HG02884 (cell line): ENCODE data around the gene ELAPOR1.

ENCODE experiments used
- ATAC-seq: cut with Tn5 transposase; IDR thresholded peaks from one replicate; pipeline ENCODE4 v1.9.1; 2021; ENCODE audit warnings: mild to moderate bottlenecking, moderate library complexity; ENCODE audit not compliant: unreplicated experiment

The ELAPOR1 gene

DNA sequence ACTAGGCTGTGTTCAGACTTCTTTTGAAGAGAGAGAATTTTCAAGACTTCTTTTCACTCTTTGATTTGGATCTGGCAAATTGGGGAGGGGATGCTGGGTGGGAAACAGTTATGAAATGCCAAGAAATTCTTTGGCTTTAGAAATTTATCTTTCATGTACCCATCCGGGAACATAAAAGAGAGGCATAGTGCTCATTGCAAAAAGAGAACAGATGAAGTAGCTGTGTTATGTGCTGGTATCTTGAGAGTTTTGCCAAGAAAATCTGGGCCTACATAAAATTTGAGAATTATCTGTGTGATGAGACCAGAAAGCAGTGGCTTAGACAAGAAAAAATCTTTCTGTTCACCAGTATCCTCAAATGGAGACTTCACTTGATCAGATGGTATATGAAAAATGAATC, 19.0 kb upstream of the ELAPOR1 start:
- ATAC-seq: no peak

DNA sequence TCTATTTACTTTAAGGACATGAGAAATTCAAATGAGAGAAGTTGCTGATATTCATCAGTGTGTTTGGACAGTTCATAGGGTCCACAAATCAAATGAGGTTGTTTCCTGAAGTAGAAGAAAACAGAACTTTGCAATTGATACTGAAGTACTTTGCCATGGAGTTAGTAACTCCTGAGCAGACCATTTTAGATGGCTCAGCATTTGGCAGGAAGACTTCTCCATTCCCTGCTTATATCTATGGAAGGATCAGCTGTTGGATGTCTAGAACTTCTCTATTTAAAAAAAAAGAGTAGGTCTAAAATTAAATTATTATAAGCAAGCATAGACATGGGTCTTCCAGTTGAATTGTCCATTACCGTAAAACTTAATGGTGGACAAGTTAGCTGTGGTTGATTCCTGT, 18.3 kb upstream of the ELAPOR1 start:
- ATAC-seq: no peak

DNA sequence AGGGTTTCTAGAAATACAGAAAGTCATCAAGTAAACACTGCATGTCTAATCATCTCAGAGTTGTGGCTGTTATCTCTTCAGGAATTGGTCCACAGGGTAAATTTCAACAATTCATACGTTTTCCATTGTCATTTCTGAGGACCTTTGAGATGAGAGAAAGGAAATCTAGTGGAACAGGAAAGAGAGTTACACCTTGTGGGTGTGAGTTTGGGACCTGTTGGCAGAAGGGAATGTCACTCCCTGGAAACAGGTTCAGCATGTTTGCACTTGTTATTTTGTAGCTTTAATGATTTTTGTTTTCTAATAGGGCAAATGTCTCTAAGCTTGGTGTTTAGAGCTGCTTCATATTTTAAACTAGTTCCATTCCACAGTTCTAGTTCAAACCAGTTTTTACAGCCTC, 17.8 kb upstream of the ELAPOR1 start:
- ATAC-seq: no peak

DNA sequence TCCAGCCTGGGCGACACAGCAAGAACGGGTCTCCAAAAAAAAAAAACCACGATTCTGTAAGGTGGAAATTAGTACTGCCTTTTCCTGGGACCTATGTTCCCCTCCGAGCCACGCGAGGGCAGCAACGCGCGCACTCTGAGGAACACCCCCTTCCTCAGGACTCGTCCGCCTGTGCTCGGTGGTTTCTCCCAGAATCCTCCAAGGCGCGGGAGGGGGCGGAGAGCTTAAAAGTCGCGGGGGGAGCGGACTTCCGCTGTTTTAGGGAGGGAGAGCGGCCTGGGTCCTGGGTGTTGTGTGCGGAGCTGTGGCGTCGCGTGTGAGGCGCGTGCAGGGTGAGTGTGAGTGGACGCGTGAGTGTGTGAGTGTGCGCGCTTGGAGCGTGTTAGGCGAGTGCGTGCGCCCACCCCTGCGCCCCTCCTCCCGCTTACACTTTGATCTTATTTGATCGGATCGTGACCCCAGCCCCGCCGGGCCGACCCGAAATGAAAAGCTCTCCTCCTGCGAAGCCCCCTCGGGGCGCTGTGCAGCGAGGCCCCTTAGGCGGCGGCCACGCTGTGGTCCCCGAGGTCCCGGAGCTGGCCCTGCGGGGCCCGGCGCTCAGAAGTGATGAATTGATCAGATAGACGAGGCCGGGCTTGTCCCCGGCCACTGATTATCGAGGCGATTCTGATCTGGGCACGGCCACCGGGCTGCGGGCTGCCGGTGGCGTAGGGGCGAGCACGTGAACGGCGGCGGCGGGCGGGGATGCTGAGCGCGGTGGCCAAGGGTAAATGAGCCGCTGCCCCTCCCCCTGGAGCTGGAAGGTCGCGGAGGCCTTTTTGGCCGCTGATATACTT, 13.8 kb upstream of the ELAPOR1 start:
- peak; percentile 82 for ATAC-seq

DNA sequence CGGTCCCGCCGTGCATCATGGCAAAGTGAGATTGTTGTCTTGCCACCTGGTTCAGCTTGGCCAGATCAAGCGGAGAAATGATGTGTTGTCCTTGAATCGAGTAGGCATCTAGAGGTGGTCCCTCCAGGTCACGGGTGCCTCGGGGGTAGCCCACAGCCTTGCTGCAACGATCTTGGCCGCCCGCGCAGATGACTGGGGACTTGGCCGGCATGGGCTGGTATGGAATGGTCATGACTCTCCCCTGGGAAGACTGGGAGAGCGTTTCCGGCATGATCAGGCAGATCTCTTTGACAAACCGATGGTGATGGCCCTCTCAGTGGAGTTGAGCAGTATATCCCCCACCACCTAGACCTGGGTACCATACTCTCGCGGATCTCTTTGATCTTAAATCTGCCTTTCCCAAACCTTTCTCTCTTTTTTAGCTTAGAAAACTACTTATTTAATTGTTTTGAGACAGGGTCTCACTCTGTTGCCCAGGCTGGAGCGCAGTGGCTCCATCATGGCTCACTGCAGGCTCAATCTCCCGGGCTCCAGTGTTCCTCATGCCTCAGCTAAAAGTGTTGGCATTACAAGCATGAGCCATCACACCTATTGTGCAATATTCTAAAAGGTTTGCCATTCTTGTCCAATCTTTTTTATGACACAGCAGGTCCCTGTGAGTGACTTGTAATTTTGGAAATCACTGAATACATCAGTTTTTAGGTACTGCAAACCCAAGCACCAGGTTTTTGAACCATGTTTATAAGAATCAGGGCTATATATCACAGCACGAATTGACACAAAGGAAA, 9.4 kb upstream of the ELAPOR1 start:
- ATAC-seq: no peak

DNA sequence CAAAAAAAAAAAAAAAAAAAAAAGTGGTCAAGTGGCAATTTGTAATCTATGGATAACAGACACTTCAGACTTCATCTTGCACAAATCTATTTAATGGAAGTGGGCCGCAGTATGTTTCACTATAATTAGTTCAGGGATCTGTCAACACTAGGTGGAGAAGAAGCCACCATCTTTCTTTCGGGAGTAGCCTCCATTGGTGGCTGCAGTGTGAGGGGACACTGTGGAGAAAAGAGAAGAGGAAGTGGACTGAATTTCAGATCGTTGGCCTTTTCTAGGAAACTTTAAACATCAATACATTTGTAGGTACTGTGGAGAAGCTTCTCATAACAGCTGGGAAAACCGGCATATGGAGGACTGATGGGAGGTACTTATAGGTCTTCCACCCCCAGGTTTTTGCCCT, 8.0 kb upstream of the ELAPOR1 start:
- ATAC-seq: no peak

DNA sequence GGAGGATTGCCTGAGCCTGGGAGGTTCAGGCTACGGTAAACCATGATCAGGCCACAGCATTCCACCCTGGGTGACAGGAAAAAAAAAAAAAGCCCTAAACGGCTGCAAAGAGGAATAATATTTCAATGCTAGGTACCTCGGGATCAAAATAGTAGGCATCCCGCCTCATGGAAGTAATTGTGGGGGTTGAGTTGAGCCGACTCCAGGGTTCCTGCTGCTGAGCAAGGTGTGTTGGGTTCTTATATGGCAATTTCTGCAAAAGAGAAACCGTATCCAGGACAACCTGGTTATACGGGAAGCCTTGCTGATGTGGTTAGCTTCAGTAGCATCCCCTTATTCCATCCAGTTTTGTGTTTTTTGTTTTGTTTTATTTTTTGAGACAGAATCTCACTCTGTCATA, 6.1 kb upstream of the ELAPOR1 start:
- no peak for ATAC-seq

DNA sequence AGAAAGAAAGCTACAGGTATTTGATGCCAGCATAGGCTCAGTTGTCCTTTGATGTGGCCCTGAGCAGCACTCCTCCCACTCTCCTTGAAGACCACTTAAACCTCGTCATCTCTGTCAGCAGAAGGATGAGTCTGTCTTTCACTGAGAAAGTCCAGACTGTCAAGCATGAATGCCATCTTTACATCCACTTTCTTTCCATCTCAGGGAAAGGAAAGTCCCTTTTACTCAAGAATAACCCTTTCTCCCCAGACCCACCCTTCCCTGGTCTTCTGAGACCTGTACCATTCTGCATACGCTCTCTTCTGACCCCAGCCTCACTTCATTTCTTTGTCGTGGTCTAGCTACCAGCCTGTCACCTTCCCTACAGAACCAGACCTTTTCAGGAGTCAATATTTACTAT, 4.0 kb upstream of the ELAPOR1 start:
- no peak for ATAC-seq

DNA sequence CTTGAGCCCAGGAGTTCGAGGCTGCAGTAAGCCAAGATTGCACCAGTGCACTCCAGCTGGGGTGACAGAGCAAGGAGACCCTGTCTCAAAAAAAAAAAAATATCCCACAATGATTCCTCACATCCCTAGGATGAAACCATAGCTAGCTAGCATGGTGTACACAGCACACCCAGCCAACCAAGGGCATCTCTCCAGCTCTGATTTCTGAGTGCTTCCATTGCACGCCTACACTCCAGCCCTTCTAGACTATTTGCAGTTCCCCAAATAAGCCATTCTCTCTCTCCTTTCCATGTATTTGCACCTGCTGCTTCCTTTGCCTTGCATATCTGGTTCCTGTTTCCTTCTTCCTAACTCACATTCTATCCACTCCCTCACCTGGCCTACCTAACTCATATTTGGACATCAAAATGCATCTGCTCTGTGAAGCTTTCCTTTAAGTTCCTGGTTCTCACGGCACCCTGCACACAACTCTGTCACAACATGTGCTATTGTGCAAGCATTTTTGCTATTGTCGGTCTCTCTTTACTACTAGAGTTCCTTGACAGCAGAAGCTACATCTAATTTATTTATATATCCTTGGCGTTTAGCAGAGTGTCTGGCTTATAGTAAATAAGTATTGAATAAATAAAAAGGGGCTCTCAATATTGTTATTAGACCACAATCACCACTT, 2.4 kb upstream of the ELAPOR1 start:
- ATAC-seq: no peak

DNA sequence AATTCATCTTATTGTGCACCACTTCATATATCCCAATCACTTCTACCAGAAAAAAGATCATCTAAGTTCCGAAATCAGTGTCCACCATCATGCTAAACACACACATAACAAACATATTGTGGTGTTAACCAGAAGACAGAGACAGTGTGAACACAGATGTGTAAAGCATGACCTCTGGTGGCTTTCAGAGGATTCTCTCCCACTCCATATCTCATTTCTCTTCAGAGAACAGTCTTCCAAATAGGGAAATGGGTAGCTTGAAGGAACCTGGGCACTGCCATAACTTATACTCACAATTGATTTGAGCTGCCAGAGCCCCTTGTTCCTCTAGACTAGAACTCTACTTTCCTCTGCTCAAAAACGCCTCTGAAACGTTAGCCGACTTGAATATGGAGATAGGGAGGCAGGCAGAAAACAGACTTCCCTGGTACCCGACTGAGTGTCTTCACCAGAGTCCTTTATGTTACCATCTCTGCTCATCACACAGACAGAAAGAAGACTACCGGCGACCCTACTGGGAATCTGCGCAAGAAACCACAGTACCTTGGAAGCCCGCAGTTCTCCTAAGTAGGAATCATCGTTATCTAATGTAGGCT, 1.8 kb upstream of the ELAPOR1 start:
- no peak for ATAC-seq

DNA sequence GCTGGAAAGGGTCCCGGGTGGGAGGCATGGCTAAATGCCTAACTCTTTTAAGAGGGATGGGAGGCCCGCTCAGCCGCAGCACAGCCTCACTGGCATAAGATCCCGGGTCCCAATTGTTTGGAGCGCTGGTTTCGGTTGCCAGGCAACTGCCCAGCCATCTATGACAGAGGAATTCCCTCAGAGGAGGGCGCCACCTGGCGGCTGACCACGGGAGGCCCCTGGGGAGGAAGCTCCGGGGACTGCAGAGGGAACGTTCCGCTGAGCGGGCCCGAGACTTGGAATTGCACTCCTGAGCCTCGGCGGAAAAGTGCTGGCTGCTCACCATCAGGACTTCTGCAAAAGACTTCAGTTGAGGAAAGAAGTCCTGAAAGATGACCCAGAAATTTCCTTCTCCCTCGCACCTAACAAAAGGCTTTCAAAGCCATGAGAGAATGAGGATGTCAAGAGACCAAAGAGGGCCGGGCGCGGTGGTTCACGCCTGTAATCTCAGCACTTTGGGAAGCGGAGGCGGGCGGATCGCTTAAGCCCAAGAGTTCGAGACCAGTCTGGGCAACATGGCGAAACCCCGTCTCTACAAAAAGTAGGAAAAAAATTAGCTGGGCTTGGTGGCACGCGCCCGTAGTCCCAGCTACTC, 1.1 kb upstream of the ELAPOR1 start:
- peak; percentile 53 for ATAC-seq

DNA sequence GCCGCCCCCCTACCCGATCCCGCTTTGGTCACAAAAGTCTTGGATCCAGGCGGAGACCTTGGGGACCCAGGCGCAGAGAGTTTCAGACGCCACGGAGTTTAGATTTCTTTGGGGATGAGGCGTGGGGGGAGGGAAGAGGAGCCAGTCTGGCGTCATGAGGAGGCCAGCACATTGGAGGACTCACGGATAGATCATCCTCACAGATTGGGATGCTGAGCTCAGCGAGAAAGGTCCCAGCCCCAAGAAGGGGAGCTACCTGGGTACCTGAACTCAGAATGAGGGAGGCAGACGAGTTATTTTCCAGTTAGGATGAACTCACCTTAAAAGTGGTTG, 393 bp downstream of the ELAPOR1 start:
- no peak for ATAC-seq

DNA sequence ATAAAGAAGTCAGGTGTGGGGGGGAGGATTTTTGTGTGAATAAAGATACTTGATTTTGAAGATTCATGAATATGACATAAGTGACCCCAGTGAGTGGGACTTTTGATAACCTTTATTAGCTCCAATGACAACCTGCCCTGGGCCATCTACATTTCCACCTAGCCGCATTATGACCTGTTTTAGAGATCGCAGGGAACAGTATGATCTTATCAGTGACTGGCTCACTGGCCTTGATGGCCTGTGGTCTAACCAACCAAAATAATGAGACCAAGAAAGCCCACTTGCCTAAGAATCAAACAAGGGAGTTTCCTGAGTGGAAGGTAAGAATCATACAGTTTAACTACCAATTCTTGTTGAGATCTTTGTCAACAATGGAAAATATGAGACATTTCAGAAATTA, 1.8 kb downstream of the ELAPOR1 start:
- no peak for ATAC-seq

DNA sequence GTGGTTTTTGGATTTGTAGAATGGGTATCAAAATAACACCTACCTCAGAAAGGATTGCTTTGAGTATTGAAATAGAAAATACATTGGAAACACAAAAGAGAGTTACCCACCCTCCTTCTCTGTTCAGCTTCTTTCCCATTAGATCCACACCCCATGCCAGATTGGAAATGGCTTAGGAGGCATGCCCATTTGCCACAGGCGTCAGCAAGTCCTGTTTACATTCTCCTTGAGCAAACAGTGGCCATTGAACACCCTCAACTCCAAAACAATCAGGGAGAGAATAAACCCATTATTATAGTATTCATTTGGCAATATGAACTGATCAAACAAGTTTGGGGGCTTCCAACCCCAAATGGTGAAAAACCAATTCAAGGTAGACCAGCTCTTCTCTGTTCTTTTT, 2.4 kb downstream of the ELAPOR1 start:
- ATAC-seq: no peak

DNA sequence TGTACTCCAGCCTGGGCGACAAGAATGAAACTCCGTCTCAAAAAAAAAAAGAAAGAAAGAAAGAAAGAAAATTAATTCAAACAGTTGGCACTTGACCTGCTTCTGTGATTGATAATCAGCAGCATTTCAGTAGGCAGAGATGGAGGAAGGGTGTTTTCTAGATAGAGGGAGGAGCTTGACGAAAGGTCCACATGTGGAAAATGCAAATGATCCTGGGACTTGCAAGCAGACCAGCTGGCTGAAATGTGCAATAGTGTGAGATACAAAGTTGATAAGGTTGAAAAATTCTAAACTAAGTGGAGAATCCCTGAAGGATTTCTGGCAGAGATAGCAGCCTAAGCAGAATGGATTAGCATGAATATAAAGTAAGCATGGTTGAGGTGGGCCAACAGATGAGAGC, 4.2 kb downstream of the ELAPOR1 start:
- no peak for ATAC-seq

DNA sequence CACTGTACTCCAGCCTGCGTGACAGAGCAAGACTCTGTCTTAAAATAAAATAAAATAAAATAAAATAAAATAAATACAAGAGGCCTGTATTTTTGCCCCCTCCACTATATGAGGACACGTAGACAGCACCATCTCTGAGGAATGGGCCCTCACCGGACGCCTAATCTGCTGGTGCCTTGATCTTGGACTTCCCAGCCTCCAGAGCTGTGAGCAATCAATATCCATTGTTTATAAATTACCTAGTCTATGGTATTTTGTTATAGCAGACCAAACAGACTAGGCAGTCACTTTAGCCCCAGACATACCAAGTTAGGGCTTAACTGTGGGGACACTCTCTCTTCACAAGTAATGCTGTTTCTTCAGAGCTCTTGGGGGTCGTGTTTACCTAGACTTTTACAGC, 6.4 kb downstream of the ELAPOR1 start:
- no peak for ATAC-seq

DNA sequence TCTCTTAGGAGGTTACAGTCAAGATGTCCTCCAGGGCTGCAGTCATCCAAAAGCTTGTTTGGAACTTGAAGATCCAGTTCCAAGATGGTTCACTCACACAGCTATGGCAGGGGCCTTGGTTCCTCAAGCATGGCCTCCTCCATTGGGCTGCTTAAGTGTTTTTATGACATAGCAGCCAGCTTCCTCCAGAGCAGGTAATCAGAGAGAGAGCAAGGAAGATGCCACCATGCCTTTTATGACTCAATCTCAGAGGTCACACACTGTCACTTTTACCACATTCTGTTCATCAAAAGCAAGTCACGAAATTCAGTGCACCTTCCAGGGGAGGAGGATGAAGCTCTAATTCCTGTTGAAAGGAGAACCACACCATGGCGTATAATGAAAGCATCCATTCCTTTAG, 17.1 kb downstream of the ELAPOR1 start:
- no peak for ATAC-seq

DNA sequence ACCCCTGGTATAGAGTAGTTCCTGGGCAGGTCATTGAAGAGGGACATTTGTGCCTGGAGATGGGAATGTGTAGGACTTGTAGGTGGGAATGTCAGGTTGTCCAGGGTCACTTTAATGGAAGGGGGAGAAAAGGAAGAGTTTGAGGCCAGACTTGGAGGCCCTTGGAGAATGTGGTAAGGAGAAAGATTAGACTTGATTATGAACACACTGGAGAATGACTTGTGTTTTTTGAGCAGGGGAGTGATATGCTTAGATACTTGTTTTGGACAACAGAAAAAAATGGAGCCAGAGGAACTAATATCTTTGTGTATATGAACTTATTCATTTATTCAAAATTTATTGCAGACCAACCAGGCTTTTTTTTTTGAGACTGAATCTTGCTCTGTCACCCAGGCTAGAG, 17.9 kb downstream of the ELAPOR1 start:
- no peak for ATAC-seq

DNA sequence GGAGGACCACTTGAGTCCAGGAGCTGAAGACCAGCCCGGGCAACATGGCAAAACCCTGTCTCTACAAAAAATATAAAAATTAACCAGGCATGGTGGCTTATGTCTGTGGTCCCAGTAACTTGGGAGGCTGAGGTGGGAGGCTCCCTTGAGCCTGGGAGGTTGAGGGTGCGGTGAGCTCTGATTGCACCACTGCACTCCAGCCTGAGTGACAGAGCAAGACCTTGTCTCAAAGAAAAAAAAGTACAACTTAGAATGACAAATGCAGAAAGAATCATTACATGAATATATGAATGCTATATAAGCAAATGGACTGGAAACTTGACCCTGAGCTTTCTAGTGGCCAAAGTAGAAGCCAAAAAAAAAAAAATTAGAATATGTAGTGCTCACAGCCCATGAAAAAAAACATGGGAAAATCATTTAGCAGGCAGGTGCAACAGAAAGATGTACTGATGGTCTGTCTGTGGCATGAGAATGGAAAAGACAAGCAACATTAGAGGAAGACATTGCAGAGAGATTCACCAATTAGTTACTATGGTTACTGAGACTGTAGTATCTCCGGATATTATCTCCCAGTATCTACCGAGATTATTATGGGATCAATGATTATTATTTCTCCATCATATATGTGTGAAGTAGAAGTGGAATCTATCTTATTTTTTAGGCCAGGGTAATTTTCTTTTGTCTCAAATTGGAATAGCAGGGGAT, 19.2 kb downstream of the ELAPOR1 start:
- ATAC-seq: no peak

DNA sequence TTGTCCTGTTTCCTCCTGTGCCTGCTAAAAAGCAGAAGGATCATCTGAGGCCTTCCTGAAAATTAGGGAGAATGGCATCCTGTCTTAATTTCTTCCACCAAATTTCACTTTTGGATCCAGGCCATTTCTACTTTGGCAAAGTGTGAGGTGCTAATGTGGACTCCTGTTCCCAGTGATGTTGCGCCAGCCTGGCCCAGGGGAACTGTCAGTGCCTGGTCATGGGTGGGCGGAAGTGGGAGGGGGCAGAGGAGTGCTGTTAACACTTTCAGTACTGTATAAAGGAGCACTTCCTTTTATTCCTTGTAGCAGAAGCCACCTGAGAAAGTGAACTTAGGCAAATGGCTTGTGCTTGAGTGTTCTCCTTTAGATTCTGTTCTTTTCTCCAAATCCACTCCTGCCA, 19.9 kb downstream of the ELAPOR1 start:
- no peak for ATAC-seq

DNA sequence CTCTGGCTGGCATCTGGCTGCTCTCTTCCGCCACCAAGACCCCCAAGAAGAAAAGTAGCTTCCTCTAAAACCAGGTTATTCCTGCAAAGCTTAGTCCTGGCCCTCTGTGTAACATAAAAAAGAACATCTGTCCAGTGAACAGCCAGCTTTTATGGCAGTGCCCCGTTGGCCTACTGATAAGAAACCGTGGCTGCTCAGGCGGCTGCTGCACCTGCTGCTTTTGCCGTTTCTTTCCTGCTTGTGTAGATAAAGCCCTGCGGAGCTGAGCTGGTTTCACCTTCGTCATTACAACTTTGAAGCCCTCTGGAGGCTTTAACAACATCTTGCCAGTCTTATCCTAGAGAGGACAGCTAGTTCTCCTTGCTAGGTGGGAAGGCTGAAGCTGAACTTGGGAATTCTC, 20.5 kb downstream of the ELAPOR1 start:
- no peak for ATAC-seq
